NT2/D1 (cell line): ENCODE measurements around the gene GPSM1.

Experiments used
- DNase-seq: peaks from one replicate; pipeline ENCODE4 v3.0.0-alpha.2; 2011; ENCODE audit warnings: low read depth, low spot score
- H3K27me3 ChIP-seq: 2 replicates; pipeline ENCODE4 v1.6.0; 2011; ENCODE audit warnings: mild to moderate bottlenecking; ENCODE audit not compliant: insufficient read length, insufficient read depth
- H3K36me3 ChIP-seq: 2 replicates; pipeline ENCODE4 v1.6.1; 2011; ENCODE audit warnings: mild to moderate bottlenecking, low read length, mixed read lengths; ENCODE audit not compliant: insufficient read depth, insufficient read length
- H3K4me1 ChIP-seq: 2 replicates; pipeline ENCODE4 v1.5.1; 2011; ENCODE audit not compliant: insufficient read depth, insufficient read length
- H3K4me3 ChIP-seq: 2 replicates; pipeline ENCODE4 v1.5.1; 2011; ENCODE audit warnings: low read depth; ENCODE audit not compliant: insufficient read length
- H3K9ac ChIP-seq: 2 replicates; pipeline ENCODE4 v1.6.0; 2011; ENCODE audit warnings: low read depth; ENCODE audit not compliant: insufficient read length
- H3K9me3 ChIP-seq: 2 replicates; pipeline ENCODE4 v1.5.1; 2011; ENCODE audit warnings: mild to moderate bottlenecking, low read length; ENCODE audit not compliant: insufficient read depth
- SUZ12 ChIP-seq: IDR thresholded peaks from 2 replicates; pipeline ENCODE4 v1.6.1; 2011; ENCODE audit not compliant: insufficient read length, insufficient read depth; ENCODE audit errors: extremely low read depth
- YY1 ChIP-seq: IDR thresholded peaks from 2 replicates; pipeline ENCODE4 v1.6.1; 2011; ENCODE audit not compliant: insufficient read length, insufficient read depth
- ZNF274 ChIP-seq: IDR thresholded peaks from 2 replicates; pipeline ENCODE4 v1.6.1; 2011; ENCODE audit warnings: mild to moderate bottlenecking, low read depth, low read length

GPSM1 gene

GRCh38 chr9:136338511-136338910 is 11.2 kb downstream of the GPSM1 start:
- peaks cover 31% of the 10 kb centered on the region for H3K4me1 ChIP-seq
- no peak overlapping the region for H3K4me3 ChIP-seq
- no peak for TF ChIP-seq ZNF274
- TF ChIP-seq YY1: no peak
- no peak for TF ChIP-seq SUZ12
- peak overlapping the region; percentile 56 for H3K9ac ChIP-seq
- H3K9me3 ChIP-seq: no peaks in the 10 kb centered on the region
- H3K36me3 ChIP-seq: peaks cover 74% of the 10 kb centered on the region
- H3K27me3 ChIP-seq: no peaks in the 10 kb centered on the region
- DNase-seq: no peak

DNA sequence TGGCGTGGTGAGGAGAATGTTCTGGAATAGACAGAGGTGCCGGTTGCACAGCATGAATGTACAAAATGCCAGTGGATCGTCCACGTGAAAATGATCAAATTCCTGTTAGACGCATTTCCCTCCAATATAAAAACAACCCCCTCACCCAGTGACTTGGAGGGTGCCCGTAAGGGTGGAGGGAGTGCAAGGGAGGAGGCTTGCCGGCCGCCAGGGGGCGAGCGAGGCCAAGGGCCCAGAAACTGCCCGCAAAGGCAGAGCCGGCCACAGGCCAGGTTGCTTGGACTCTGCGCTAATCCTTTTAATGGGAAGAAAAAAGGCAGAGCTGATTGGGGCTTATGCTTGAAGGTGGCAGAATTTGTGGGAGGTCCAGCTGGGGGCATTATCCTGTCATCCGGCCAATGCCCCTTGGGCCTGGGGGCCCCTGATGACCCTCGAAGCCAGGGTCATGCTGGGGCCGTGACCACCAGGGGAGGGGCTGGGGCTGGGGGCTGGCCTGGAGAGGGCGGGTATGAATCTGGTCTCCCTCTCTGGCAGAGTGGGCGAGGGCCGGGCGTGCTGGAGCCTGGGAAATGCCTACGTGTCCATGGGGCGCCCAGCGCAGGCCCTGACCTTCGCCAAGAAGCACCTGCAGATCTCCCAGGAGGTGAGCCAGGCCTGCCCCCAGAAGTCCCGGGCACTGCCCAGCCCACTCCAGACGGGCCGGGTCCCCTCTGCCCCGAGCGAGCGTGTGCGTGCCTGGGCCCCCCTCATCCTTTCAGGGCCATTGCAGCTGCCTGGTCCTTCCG is 12.0 kb downstream of the GPSM1 start:
- Histone ChIP-seq H3K27me3 (no peaks in the 10 kb centered on the region), H3K9me3 (no peaks in the 10 kb centered on the region), H3K36me3 (peaks cover 72% of the 10 kb centered on the region), H3K9ac (peak overlapping the region; percentile 56), H3K4me3 (no peak overlapping the region), H3K4me1 (peaks cover 34% of the 10 kb centered on the region)
- no peak for TF ChIP-seq SUZ12
- TF ChIP-seq YY1: no peak
- TF ChIP-seq ZNF274: no peak
- peak; percentile 71 for DNase-seq

GRCh38 chr9:136339958-136340310 is 12.6 kb downstream of the GPSM1 start:
- H3K27me3 ChIP-seq: no peaks in the 10 kb centered on the region
- DNase-seq: no peak
- no peaks in the 10 kb centered on the region for H3K9me3 ChIP-seq
- no peak for TF ChIP-seq YY1
- TF ChIP-seq SUZ12: no peak
- TF ChIP-seq ZNF274: no peak
- no peak overlapping the region for H3K4me3 ChIP-seq
- H3K36me3 ChIP-seq: peaks cover 70% of the 10 kb centered on the region
- H3K9ac ChIP-seq: no peak overlapping the region
- H3K4me1 ChIP-seq: peaks cover 34% of the 10 kb centered on the region

GRCh38 chr9:136340356-136341041 is 13.2 kb downstream of the GPSM1 start:
- Histone ChIP-seq H3K36me3 (peaks cover 69% of the 10 kb centered on the region), H3K27me3 (no peaks in the 10 kb centered on the region), H3K9me3 (no peaks in the 10 kb centered on the region), H3K4me1 (peaks cover 33% of the 10 kb centered on the region), H3K4me3 (no peak overlapping the region), H3K9ac (no peak overlapping the region)
- TF ChIP-seq ZNF274 (no peak), SUZ12 (no peak)
- DNase-seq: no peak

DNA sequence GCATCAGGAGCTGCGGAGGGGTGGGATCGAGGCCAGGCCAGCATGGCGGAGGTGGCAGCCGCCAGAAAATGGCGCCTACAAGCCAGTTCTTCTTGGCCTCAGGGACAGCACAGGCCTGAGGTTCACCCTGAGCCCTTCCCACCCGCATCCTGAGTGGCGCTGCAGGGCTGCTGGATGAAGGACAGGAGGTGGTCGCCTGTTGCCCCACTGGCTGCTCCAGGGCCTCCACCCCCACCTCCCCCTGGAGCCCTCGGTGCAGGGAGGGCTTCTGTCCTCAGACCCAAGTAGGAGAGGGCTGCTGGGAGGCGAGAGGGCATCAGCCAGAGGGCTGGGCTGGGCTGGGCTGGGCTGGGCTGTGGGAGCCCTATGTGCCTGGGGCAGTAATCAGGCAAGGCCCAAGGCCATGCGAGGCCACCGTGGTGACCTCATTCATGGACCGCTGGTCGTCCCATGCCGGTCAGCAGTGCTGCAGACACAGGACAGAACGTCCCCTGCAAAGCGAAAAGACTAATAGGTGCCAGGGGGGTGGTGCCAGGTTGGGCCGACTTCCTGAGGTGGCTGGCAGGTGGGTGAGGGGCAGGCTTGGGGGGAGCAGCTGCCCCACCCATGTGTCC is 13.8 kb downstream of the GPSM1 start:
- TF ChIP-seq YY1: no peak
- TF ChIP-seq ZNF274: no peak
- no peak for TF ChIP-seq SUZ12
- H3K9me3 ChIP-seq: no peaks in the 10 kb centered on the region
- H3K9ac ChIP-seq: peak overlapping the region; percentile 42
- H3K4me3 ChIP-seq: no peak overlapping the region
- no peaks in the 10 kb centered on the region for H3K27me3 ChIP-seq
- H3K36me3 ChIP-seq: peaks cover 65% of the 10 kb centered on the region
- peaks cover 36% of the 10 kb centered on the region for H3K4me1 ChIP-seq
- DNase-seq: no peak

DNA sequence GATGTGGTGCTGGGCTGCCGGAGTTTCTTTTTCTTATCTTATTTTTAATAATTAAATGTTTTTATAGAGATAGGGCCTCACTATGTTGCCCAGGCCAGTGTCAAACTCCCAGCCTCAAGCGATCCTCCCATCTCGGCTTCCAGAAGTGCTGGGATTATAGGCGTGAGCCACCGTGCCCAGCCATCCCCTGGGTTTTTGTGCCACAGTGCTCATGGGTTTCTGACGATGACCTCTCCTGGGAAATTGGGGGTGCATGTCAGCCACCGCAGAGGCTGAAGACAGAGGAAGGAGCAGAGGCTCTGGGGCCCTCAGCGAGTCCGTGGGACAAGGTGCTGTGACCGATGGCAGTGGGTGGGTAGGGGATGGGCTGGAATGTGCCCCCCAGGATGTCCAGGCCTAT is 14.4 kb downstream of the GPSM1 start:
- H3K9me3 ChIP-seq: no peaks in the 10 kb centered on the region
- no peak overlapping the region for H3K4me3 ChIP-seq
- peak overlapping the region; percentile 21 for H3K9ac ChIP-seq
- no peak for TF ChIP-seq SUZ12
- no peak for TF ChIP-seq YY1
- no peak for TF ChIP-seq ZNF274
- DNase-seq: no peak
- H3K4me1 ChIP-seq: peaks cover 42% of the 10 kb centered on the region
- peaks cover 58% of the 10 kb centered on the region for H3K36me3 ChIP-seq
- H3K27me3 ChIP-seq: no peaks in the 10 kb centered on the region
